Right renal pelvis (tissue), 4 donors: ENCODE data around the gene TRMT2B. TPM values are rescaled to one million over a fixed set of nuclear protein-coding genes. Genes with fewer than 3 reads are reported as not detected.

ENCODE experiments used
- polyA plus RNA-seq, 4 donors: library from polyadenylated mRNA; unstranded; fragments of 120-200 nt; gene quantifications; one replicate each; pipeline ENCODE4 v1.2.1, GENCODE V29; 2013; ENCODE audit not compliant: insufficient read length in 4 of 4

TRMT2B gene
- polyA plus RNA-seq, 4 donors = 11.0 to 12.4 (median 11.6) TPM

Other genes with a start within 250 kb of the TRMT2B start
- gene CSTF2, start 231.7 kb downstream of the TRMT2B start, polyA plus RNA-seq = 10 to 100 TPM; 21.4 to 23.5 (median 22.8) TPM
- 1 to 10 TPM in 3 of 4 donors, under 1 TPM in 1; 0.42 to 1.2 (median 1.1) TPM for gene NOX1, start 177.8 kb downstream of the TRMT2B start, polyA plus RNA-seq
- gene XKRX, start 123.2 kb downstream of the TRMT2B start, polyA plus RNA-seq = under 1 TPM; 0.32 to 0.34 (median 0.33) TPM
- gene ARL13A, start 82.4 kb downstream of the TRMT2B start, polyA plus RNA-seq = under 1 TPM; 0.18 to 0.40 (median 0.29) TPM
- 10 to 100 TPM in 1 of 4 donors, 1 to 10 TPM in 3; 7.8 to 10.8 (median 9.1) TPM for gene TMEM35A, start 26.8 kb upstream of the TRMT2B start, polyA plus RNA-seq
- gene CENPI, start 46.1 kb upstream of the TRMT2B start, polyA plus RNA-seq = 1 to 10 TPM; 7.5 to 8.4 (median 7.8) TPM
- 1 to 10 TPM; 1.5 to 2.2 (median 1.8) TPM for gene DRP2, start 167.7 kb upstream of the TRMT2B start, polyA plus RNA-seq
- gene TAF7L, start 239.2 kb upstream of the TRMT2B start, polyA plus RNA-seq = under 1 TPM; 0.31 to 0.64 (median 0.49) TPM